Measurements from ENCODE around the gene CATSPER1.

The CATSPER1 gene

GRCh38 chr11:65982824-65983588, 43.3 kb downstream of the CATSPER1 start:
- TF ChIP-seq, protein P1, sequence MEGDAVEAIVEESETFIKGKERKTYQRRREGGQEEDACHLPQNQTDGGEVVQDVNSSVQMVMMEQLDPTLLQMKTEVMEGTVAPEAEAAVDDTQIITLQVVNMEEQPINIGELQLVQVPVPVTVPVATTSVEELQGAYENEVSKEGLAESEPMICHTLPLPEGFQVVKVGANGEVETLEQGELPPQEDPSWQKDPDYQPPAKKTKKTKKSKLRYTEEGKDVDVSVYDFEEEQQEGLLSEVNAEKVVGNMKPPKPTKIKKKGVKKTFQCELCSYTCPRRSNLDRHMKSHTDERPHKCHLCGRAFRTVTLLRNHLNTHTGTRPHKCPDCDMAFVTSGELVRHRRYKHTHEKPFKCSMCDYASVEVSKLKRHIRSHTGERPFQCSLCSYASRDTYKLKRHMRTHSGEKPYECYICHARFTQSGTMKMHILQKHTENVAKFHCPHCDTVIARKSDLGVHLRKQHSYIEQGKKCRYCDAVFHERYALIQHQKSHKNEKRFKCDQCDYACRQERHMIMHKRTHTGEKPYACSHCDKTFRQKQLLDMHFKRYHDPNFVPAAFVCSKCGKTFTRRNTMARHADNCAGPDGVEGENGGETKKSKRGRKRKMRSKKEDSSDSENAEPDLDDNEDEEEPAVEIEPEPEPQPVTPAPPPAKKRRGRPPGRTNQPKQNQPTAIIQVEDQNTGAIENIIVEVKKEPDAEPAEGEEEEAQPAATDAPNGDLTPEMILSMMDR (conservative IDR thresholded peaks at IDR 0.05; ENCODE audit: low read depth, low read length): no peak

DNA sequence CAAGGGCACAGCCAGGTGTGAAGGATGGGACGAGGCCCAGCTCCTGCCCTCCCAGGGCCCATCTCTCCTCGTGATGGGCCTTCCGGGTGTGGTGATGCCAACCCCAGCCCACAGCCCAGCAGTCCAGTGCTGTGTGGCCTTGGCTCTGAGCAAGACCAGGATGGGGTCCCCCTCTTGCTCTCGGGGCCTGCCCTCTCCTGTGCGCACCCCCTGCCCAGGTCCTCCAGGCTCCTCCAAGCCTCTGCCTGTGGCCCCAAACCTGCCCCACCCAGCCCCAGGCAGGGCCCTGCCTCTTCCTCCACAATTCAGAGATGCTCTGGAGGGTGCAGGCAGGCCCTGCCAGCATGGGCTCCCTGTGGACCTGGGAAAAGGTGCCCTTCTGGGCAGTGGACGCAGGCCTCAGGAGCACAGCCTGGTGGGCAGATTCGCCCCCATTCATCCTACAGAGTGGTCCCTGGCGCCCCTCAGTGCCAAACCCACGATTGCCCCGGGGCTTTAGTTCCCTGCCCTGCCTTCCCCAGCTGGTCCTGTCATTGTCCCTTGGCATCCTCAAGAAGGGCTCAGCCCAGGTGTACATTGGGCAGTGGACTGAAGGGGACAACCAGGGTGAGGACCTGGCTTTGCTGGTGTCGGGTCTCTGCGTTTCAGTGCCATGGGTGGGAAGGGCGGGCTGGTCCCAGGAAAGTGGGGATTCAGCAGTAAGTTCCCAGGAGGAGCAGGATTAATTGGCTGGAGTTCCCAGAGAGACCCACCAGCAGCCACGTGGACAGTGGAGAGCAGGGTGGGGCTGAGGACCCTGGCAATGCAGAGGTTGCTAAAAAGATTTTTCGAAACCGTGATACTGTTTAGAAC, 44.1 kb downstream of the CATSPER1 start:
- TF ChIP-seq, protein P1 (conservative IDR thresholded peaks at IDR 0.05; ENCODE audit: low read depth, low read length): no peak
- no peak for DNase-seq (ENCODE audit: low read depth)
- no peak overlapping the region for H3K4me3 ChIP-seq (ENCODE audit: low read depth, low read length)

More at GRCh38 chr11:65982824-65983588, 43.3 kb downstream of the CATSPER1 start:
- no peak for DNase-seq (ENCODE audit: low read depth)
- no peak overlapping the region for H3K4me3 ChIP-seq (ENCODE audit: low read depth, low read length)

- TF ChIP-seq, protein P1 (conservative IDR thresholded peaks at IDR 0.05; ENCODE audit: low read depth, low read length): no peak
- H3K4me3 ChIP-seq (ENCODE audit: low read depth, low read length): no peak overlapping the region
- no peak for DNase-seq (ENCODE audit: low read depth)
Observed at GRCh38 chr11:65981101-65981740, 45.1 kb downstream of the CATSPER1 start.

DNA sequence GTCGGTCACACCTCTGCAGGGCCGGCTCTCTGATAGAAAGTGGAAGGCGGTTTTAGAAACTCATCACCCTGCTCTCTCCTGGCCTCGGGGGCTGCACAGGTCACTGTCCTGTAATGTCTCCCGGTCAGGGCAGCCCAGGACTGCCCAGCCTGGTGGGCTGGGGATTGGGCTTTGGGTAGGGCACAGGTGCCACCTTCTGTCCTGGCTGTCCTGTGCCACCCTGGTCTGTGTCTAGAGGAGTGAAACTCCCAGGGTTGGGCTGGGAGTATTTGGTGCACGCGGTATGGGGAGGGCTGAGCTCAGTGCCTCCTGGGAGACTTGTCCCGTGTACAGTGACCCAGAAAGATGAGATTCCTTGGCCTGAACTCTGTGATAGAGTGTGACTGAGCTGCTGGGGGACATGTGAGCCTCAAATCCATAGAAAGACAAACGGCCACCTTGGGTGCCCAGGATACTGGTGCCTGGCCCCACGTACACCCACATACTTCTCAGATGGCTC, 47.0 kb downstream of the CATSPER1 start:
- TF ChIP-seq, protein P1 (conservative IDR thresholded peaks at IDR 0.05; ENCODE audit: low read depth, low read length): no peak
- no peak for DNase-seq (ENCODE audit: low read depth)
- no peak overlapping the region for H3K4me3 ChIP-seq (ENCODE audit: low read depth, low read length)

DNA sequence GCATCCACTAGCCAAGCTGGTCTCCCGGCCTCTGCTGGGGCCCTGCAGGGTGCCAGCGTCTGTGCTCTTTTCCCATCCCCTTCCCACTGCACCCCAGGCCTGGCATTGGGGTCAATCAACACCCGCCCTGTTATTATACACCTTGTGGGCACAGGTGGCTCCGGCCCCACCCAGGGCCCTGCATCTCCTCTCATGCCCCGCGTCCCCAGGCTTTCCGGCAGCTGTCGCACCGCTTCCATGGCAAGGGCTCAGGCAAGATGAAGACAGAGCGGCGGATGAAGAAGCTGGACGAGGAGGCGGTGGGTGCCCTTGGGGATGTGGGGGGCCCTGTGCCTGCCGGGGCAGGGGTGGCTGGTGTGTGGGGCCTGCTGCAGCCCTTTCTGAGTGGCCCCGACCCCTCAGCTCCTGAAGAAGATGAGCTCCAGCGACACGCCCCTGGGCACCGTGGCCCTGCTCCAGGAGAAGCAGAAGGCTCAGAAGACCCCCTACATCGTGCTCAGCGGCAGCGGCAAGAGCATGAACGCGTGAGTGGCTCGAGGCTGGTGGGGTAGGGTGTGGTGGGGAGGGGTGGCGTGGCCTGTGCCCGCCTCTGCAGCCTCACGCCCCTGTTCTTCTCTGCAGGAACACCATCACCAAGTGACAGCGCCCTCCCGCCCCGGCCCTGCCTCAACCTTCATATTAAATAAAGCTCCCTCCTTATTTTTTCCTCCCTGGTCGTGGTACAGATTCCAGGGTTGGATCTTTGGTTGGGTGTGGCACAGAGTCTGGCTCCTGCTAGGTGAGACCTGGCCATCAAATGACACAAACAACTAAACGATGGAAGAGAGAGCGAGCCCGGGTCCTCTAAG, 47.7 kb downstream of the CATSPER1 start:
- TF ChIP-seq, protein P1 (conservative IDR thresholded peaks at IDR 0.05; ENCODE audit: low read depth, low read length): no peak
- H3K4me3 ChIP-seq (ENCODE audit: low read depth, low read length): no peak overlapping the region
- DNase-seq (ENCODE audit: low read depth): no peak

All from choroid plexus epithelial cell (primary cell).